Measurements from ENCODE around the gene BRIX1. TPM values are rescaled to one million over a fixed set of nuclear protein-coding genes. Genes with fewer than 3 reads are reported as not detected.

The BRIX1 gene
- 10 to 100 TPM; 41.6 to 46.4 TPM for total RNA-seq

GRCh38 chr5:34915139-34915855 lies at the start of gene BRIX1, which contains the start of gene RAD1:
Gene BRIX1 (plus strand): TSS chr5:34915711. CDS start chr5:34915739, 28 bp downstream.
Gene RAD1 (minus strand): TSS chr5:34915504. CDS start chr5:34914892, 612 bp downstream.
- CTCF ChIA-PET = interaction anchor here (1.0 to 4.2 kb wide), 9 partner anchors 8 to 429 kb away, joined by 3 to 29 read pairs (median 5); partner anchors contain the start of genes DNAJC21 and TTC23L
- Mint-ChIP-seq H3K4me3 (no peak within 1 kb of the TSS), H3K36me3 (ENCODE audit: low read depth) (peaks cover 38% of the 10 kb centered on the region), H3K9me3 (ENCODE audit: insufficient read depth) (no peaks in the 10 kb centered on the region), H3K27me3 (ENCODE audit: low read depth) (no peaks in the 10 kb centered on the region), H3K4me1 (ENCODE audit: low read depth) (peaks cover 40% of the 10 kb centered on the region), H3K27ac (no peak within 1 kb of the TSS)
- POLR2A ChIA-PET = interaction anchor here (1.0 to 4.7 kb wide), 7 partner anchors 8 to 415 kb away, joined by 3 to 72 read pairs (median 5); partner anchors contain the start of genes DNAJC21 and TTC23L
- peak; percentile 97 for ATAC-seq
- peak; percentile 96 for DNase-seq

GRCh38 chr5:34866989-34867471 lies 48.5 kb upstream of the BRIX1 start:
- no peaks in the 10 kb centered on the region for H3K27me3 Mint-ChIP-seq (ENCODE audit: low read depth)
- POLR2A ChIA-PET = no interaction called here
- no peak overlapping the region for H3K27ac Mint-ChIP-seq
- DNase-seq (no peak), ATAC-seq (no peak)
- H3K36me3 Mint-ChIP-seq (ENCODE audit: low read depth) = no peaks in the 10 kb centered on the region
- H3K4me3 Mint-ChIP-seq = no peak overlapping the region
- CTCF ChIA-PET = no interaction called here
- no peaks in the 10 kb centered on the region for H3K9me3 Mint-ChIP-seq (ENCODE audit: insufficient read depth)
- H3K4me1 Mint-ChIP-seq (ENCODE audit: low read depth) = no peaks in the 10 kb centered on the region

GRCh38 chr5:34867660-34868059 lies 47.9 kb upstream of the BRIX1 start:
- H3K27me3 Mint-ChIP-seq (ENCODE audit: low read depth) = no peaks in the 10 kb centered on the region
- CTCF ChIA-PET = no interaction called here

GRCh38 chr5:34868791-34869190 lies 46.7 kb upstream of the BRIX1 start:
- no peak overlapping the region for H3K27ac Mint-ChIP-seq
- H3K27me3 Mint-ChIP-seq (ENCODE audit: low read depth) = peaks cover 3% of the 10 kb centered on the region
- no peak overlapping the region for H3K4me3 Mint-ChIP-seq
- CTCF ChIA-PET = no interaction called here
- no peaks in the 10 kb centered on the region for H3K4me1 Mint-ChIP-seq (ENCODE audit: low read depth)
- ATAC-seq (no peak), DNase-seq (no peak)
- POLR2A ChIA-PET = no interaction called here
- H3K36me3 Mint-ChIP-seq (ENCODE audit: low read depth) = no peaks in the 10 kb centered on the region
- H3K9me3 Mint-ChIP-seq (ENCODE audit: insufficient read depth) = no peaks in the 10 kb centered on the region

More at GRCh38 chr5:34867660-34868059, 47.9 kb upstream of the BRIX1 start:
- ATAC-seq (no peak), DNase-seq (no peak)
- H3K4me3 Mint-ChIP-seq = no peak overlapping the region
- H3K36me3 Mint-ChIP-seq (ENCODE audit: low read depth) = no peaks in the 10 kb centered on the region
- POLR2A ChIA-PET = no interaction called here
- no peaks in the 10 kb centered on the region for H3K9me3 Mint-ChIP-seq (ENCODE audit: insufficient read depth)
- no peaks in the 10 kb centered on the region for H3K4me1 Mint-ChIP-seq (ENCODE audit: low read depth)
- H3K27ac Mint-ChIP-seq = no peak overlapping the region

GRCh38 chr5:34869256-34869655 lies 46.3 kb upstream of the BRIX1 start:
- POLR2A ChIA-PET = no interaction called here

GRCh38 chr5:34870382-34870781 lies 45.1 kb upstream of the BRIX1 start:
- H3K9me3 Mint-ChIP-seq (ENCODE audit: insufficient read depth) = no peaks in the 10 kb centered on the region
- peaks cover 6% of the 10 kb centered on the region for H3K27me3 Mint-ChIP-seq (ENCODE audit: low read depth)
- no peaks in the 10 kb centered on the region for H3K36me3 Mint-ChIP-seq (ENCODE audit: low read depth)
- POLR2A ChIA-PET = no interaction called here
- H3K27ac Mint-ChIP-seq = no peak overlapping the region
- H3K4me1 Mint-ChIP-seq (ENCODE audit: low read depth) = no peaks in the 10 kb centered on the region
- CTCF ChIA-PET = no interaction called here
- H3K4me3 Mint-ChIP-seq = no peak overlapping the region
- no peak for ATAC-seq
- DNase-seq = no peak

More at GRCh38 chr5:34869256-34869655, 46.3 kb upstream of the BRIX1 start:
- CTCF ChIA-PET = no interaction called here
- no peak overlapping the region for H3K27ac Mint-ChIP-seq
- no peak for ATAC-seq
- H3K36me3 Mint-ChIP-seq (ENCODE audit: low read depth) = no peaks in the 10 kb centered on the region
- DNase-seq = no peak
- H3K4me3 Mint-ChIP-seq = no peak overlapping the region
- H3K27me3 Mint-ChIP-seq (ENCODE audit: low read depth) = peaks cover 6% of the 10 kb centered on the region
- H3K4me1 Mint-ChIP-seq (ENCODE audit: low read depth) = no peaks in the 10 kb centered on the region
- no peaks in the 10 kb centered on the region for H3K9me3 Mint-ChIP-seq (ENCODE audit: insufficient read depth)

GRCh38 chr5:34876275-34876674 lies 39.2 kb upstream of the BRIX1 start:
- Mint-ChIP-seq H3K27ac (no peak overlapping the region), H3K9me3 (ENCODE audit: insufficient read depth) (no peaks in the 10 kb centered on the region), H3K36me3 (ENCODE audit: low read depth) (no peaks in the 10 kb centered on the region), H3K4me3 (no peak overlapping the region), H3K4me1 (ENCODE audit: low read depth) (no peaks in the 10 kb centered on the region), H3K27me3 (ENCODE audit: low read depth) (peaks cover 11% of the 10 kb centered on the region)
- ATAC-seq = no peak
- ChIA-PET CTCF (no interaction called here), POLR2A (no interaction called here)
- no peak for DNase-seq

GRCh38 chr5:34881246-34881645 lies 34.3 kb upstream of the BRIX1 start:
- ATAC-seq (no peak), DNase-seq (no peak)
- H3K27me3 Mint-ChIP-seq (ENCODE audit: low read depth) = peaks cover 10% of the 10 kb centered on the region
- ChIA-PET POLR2A (interaction anchor here (0.7 kb wide), 1 partner anchor 243 kb away, joined by 3 read pairs; no protein-coding TSS in a partner anchor), CTCF (no interaction called here)
- H3K4me3 Mint-ChIP-seq = no peak overlapping the region
- H3K4me1 Mint-ChIP-seq (ENCODE audit: low read depth) = no peaks in the 10 kb centered on the region
- H3K27ac Mint-ChIP-seq = no peak overlapping the region
- no peaks in the 10 kb centered on the region for H3K36me3 Mint-ChIP-seq (ENCODE audit: low read depth)
- H3K9me3 Mint-ChIP-seq (ENCODE audit: insufficient read depth) = no peaks in the 10 kb centered on the region

- Mint-ChIP-seq H3K4me1 (ENCODE audit: low read depth) (no peaks in the 10 kb centered on the region), H3K27me3 (ENCODE audit: low read depth) (peaks cover 6% of the 10 kb centered on the region), H3K36me3 (ENCODE audit: low read depth) (no peaks in the 10 kb centered on the region), H3K27ac (no peak overlapping the region), H3K4me3 (no peak overlapping the region), H3K9me3 (ENCODE audit: insufficient read depth) (no peaks in the 10 kb centered on the region)
- no peak for DNase-seq
- POLR2A ChIA-PET = no interaction called here
- CTCF ChIA-PET = interaction anchor here (1.7 to 2.2 kb wide), 3 partner anchors 12 to 400 kb away, joined by 3 to 9 read pairs (median 6); no protein-coding TSS in a partner anchor
- no peak for ATAC-seq
Observed at GRCh38 chr5:34886392-34887119, 29.0 kb upstream of the BRIX1 start.

GRCh38 chr5:34889394-34889793 lies 26.1 kb upstream of the BRIX1 start:
- no peaks in the 10 kb centered on the region for H3K9me3 Mint-ChIP-seq (ENCODE audit: insufficient read depth)
- H3K36me3 Mint-ChIP-seq (ENCODE audit: low read depth) = no peaks in the 10 kb centered on the region
- no peak for DNase-seq
- no peaks in the 10 kb centered on the region for H3K4me1 Mint-ChIP-seq (ENCODE audit: low read depth)
- CTCF ChIA-PET = interaction anchor here (0.8 to 1.8 kb wide), 2 partner anchors 9 to 366 kb away, joined by 3 to 7 read pairs; no protein-coding TSS in a partner anchor
- H3K4me3 Mint-ChIP-seq = no peak overlapping the region
- no peak overlapping the region for H3K27ac Mint-ChIP-seq
- ATAC-seq = no peak
- POLR2A ChIA-PET = no interaction called here
- H3K27me3 Mint-ChIP-seq (ENCODE audit: low read depth) = no peaks in the 10 kb centered on the region

GRCh38 chr5:34891981-34892380 lies 23.5 kb upstream of the BRIX1 start:
- DNase-seq (no peak), ATAC-seq (no peak)
- H3K27me3 Mint-ChIP-seq (ENCODE audit: low read depth) = no peaks in the 10 kb centered on the region
- CTCF ChIA-PET = interaction anchor here (2.9 to 3.0 kb wide), 2 partner anchors 369 to 406 kb away, joined by 9 to 14 read pairs; no protein-coding TSS in a partner anchor
- H3K36me3 Mint-ChIP-seq (ENCODE audit: low read depth) = no peaks in the 10 kb centered on the region
- H3K4me3 Mint-ChIP-seq = no peak overlapping the region
- POLR2A ChIA-PET = no interaction called here
- no peak overlapping the region for H3K27ac Mint-ChIP-seq
- no peaks in the 10 kb centered on the region for H3K4me1 Mint-ChIP-seq (ENCODE audit: low read depth)
- no peaks in the 10 kb centered on the region for H3K9me3 Mint-ChIP-seq (ENCODE audit: insufficient read depth)

- H3K36me3 Mint-ChIP-seq (ENCODE audit: low read depth) = no peaks in the 10 kb centered on the region
- H3K9me3 Mint-ChIP-seq (ENCODE audit: insufficient read depth) = no peaks in the 10 kb centered on the region
- CTCF ChIA-PET = interaction anchor here (2.9 to 3.0 kb wide), 2 partner anchors 369 to 406 kb away, joined by 9 to 14 read pairs; no protein-coding TSS in a partner anchor
- no peaks in the 10 kb centered on the region for H3K27me3 Mint-ChIP-seq (ENCODE audit: low read depth)
- no peaks in the 10 kb centered on the region for H3K4me1 Mint-ChIP-seq (ENCODE audit: low read depth)
- H3K4me3 Mint-ChIP-seq = no peak overlapping the region
- POLR2A ChIA-PET = no interaction called here
- DNase-seq (no peak), ATAC-seq (no peak)
- no peak overlapping the region for H3K27ac Mint-ChIP-seq
Observed at GRCh38 chr5:34892414-34892813, 23.1 kb upstream of the BRIX1 start.
